ENCODE results near the gene IGF2BP2. TPM values are rescaled to one million over a fixed set of nuclear protein-coding genes. Genes with fewer than 3 reads are reported as not detected.

Gene IGF2BP2
- total and polyA plus RNA-seq, 9 of the 15 experiments (the other 6 are each of a cell fraction or from before 2014, with no cell fraction given), result 3.2 to 59.6 (median 30.5) TPM

DNA sequence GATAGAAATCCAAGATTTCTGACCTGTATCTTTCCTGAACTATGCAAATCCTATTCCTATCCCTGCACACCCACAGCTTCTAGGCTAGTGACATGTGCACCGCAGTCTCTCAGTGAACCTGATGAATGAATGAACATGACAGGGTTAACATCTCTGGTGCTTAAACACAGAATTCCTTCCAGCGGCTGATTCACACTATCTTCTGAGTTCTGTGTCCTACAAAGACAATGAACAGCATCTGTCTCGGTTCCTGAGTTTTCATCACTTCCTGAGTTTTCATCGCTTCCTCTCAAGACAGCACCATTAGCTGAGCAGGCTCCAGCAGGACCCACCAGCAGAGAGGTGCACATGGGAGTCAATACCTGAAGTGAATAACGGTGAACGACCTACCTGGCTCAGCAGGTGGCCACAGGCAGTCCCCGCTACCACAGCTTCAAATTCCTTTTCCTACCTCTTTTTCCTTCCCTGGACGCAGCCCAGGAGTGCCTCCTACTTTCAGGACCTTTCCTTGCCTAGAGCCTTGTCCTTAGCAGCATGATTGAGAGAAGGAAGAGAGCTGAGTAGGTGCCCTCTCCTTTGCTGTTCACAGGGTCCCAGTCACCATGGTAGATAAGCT, 113.5 kb downstream of the IGF2BP2 start:
- DNase-seq (ENCODE audit: extremely low read depth in 1 of 4, low spot score in 3 of 4), result no peak
- no peak for FAIRE-seq
- no peak overlapping the region for H3K27ac ChIP-seq (ENCODE audit: extremely low read depth, low read depth, low read length)
- TF ChIP-seq PPARD (CRISPR knock-in tag; IDR thresholded peaks at IDR 0.05), result no peak
- TF ChIP-seq, protein P1, sequence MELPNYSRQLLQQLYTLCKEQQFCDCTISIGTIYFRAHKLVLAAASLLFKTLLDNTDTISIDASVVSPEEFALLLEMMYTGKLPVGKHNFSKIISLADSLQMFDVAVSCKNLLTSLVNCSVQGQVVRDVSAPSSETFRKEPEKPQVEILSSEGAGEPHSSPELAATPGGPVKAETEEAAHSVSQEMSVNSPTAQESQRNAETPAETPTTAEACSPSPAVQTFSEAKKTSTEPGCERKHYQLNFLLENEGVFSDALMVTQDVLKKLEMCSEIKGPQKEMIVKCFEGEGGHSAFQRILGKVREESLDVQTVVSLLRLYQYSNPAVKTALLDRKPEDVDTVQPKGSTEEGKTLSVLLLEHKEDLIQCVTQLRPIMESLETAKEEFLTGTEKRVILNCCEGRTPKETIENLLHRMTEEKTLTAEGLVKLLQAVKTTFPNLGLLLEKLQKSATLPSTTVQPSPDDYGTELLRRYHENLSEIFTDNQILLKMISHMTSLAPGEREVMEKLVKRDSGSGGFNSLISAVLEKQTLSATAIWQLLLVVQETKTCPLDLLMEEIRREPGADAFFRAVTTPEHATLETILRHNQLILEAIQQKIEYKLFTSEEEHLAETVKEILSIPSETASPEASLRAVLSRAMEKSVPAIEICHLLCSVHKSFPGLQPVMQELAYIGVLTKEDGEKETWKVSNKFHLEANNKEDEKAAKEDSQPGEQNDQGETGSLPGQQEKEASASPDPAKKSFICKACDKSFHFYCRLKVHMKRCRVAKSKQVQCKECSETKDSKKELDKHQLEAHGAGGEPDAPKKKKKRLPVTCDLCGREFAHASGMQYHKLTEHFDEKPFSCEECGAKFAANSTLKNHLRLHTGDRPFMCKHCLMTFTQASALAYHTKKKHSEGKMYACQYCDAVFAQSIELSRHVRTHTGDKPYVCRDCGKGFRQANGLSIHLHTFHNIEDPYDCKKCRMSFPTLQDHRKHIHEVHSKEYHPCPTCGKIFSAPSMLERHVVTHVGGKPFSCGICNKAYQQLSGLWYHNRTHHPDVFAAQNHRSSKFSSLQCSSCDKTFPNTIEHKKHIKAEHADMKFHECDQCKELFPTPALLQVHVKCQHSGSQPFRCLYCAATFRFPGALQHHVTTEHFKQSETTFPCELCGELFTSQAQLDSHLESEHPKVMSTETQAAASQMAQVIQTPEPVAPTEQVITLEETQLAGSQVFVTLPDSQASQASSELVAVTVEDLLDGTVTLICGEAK (IDR thresholded peaks at IDR 0.05), result no peak
- TF ChIP-seq, protein P1 (CRISPR knock-in tag; IDR thresholded peaks at IDR 0.05), result no peak
- no peak for TF ChIP-seq ESRRA (IDR thresholded peaks at IDR 0.05; ENCODE audit: borderline replicate concordance, low read depth)
- TF ChIP-seq GTF2F1 (IDR thresholded peaks at IDR 0.05; ENCODE audit: low read depth, low read length), result no peak
- no peak for TF ChIP-seq PHTF2 (CRISPR knock-in tag; IDR thresholded peaks at IDR 0.05)
- TF ChIP-seq, protein P2, sequence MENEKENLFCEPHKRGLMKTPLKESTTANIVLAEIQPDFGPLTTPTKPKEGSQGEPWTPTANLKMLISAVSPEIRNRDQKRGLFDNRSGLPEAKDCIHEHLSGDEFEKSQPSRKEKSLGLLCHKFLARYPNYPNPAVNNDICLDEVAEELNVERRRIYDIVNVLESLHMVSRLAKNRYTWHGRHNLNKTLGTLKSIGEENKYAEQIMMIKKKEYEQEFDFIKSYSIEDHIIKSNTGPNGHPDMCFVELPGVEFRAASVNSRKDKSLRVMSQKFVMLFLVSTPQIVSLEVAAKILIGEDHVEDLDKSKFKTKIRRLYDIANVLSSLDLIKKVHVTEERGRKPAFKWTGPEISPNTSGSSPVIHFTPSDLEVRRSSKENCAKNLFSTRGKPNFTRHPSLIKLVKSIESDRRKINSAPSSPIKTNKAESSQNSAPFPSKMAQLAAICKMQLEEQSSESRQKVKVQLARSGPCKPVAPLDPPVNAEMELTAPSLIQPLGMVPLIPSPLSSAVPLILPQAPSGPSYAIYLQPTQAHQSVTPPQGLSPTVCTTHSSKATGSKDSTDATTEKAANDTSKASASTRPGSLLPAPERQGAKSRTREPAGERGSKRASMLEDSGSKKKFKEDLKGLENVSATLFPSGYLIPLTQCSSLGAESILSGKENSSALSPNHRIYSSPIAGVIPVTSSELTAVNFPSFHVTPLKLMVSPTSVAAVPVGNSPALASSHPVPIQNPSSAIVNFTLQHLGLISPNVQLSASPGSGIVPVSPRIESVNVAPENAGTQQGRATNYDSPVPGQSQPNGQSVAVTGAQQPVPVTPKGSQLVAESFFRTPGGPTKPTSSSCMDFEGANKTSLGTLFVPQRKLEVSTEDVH (IDR thresholded peaks at IDR 0.05; ENCODE audit: low read depth, partially characterized antibody), result no peak

More for the DNA sequence above, 113.5 kb downstream of the IGF2BP2 start:
- ChIA-PET POLR2A (interaction anchor here (0.6 to 2.0 kb wide), 5 partner anchors 9 to 57 kb away, joined by 3 to 7 read pairs (median 3); no protein-coding TSS in a partner anchor), CTCF (ENCODE audit: low intra/inter-chr PET ratio) (no interaction called here)
- 74% methylated on average over 8 of the region's 8 CpGs for WGBS (ENCODE audit: insufficient coverage, low coverage, missing lambda C conversion rate)
- no peaks in the 10 kb centered on the region for H3K36me3 ChIP-seq (ENCODE audit: control insufficient read depth, insufficient read depth, low read length)
- H3K9me3 ChIP-seq (replicated peaks; ENCODE audit: control insufficient read depth, insufficient read depth, low read depth, low read length), result no peaks in the 10 kb centered on the region
- in situ Hi-C loops (cut with MboI) (no loop called here), intact Hi-C loops (cut with micrococcal nuclease) (no loop called here)
- H3K4me2 ChIP-seq (ENCODE audit: insufficient read depth, low read length), result no peak overlapping the region
- H3K9me1 ChIP-seq (ENCODE audit: control insufficient read depth, insufficient read depth, low read length), result no peaks in the 10 kb centered on the region
- H3K4me1 ChIP-seq (replicated peaks in 1 of 2; ENCODE audit: control insufficient read depth in 2 of 2, insufficient read depth in 2 of 2, low read length in 2 of 2), result no peaks in the 10 kb centered on the region; a peak in 3 of 5 replicates
- ATAC-seq, result no peak
- H3K27me3 ChIP-seq (ENCODE audit: control insufficient read depth in 2 of 2, insufficient read depth in 2 of 2, low read length in 2 of 2), result no peaks in the 10 kb centered on the region
- peaks cover 72% of the 10 kb centered on the region for H3K79me2 ChIP-seq (ENCODE audit: control insufficient read depth, insufficient read depth, low read length)
- no peak overlapping the region for H2AFZ ChIP-seq (ENCODE audit: low read depth, low read length)
- no TSS peak for BruUV-seq (replicated peaks)
- peaks cover 4% of the 10 kb centered on the region; the same call in 1 of the 2 replicates for H4K20me1 ChIP-seq (replicated peaks; ENCODE audit: control insufficient read depth, insufficient read depth, low read length)
- no peak overlapping the region; a peak in 1 of 4 replicates for H3K9ac ChIP-seq (ENCODE audit: insufficient read depth in 1 of 2, low read depth in 2 of 2, low read length in 2 of 2)
- no peak overlapping the region for H3K4me3 ChIP-seq
